B cell (primary cell): Measurements from ENCODE around the gene ZNF594. TPM values are rescaled to one million over a fixed set of nuclear protein-coding genes. Genes with fewer than 3 reads are reported as not detected.

Source experiments
- ATAC-seq: fragments of 200-7000 bp; cut with Tn5 transposase; one replicate; pipeline ENCODE4 v1.10.0; 2021; ENCODE audit warnings: low read depth, mild to moderate bottlenecking, moderate number of reproducible peaks, moderate library complexity
- CTCF ChIA-PET: fragments of 350-600 bp; sonication (Branson Sonifier 250); formaldehyde crosslinking; loops from one replicate; lab custom pipeline; 2021; ENCODE audit warnings: antibody characterized with exemption, inconsistent platforms; lab: Charles Lee
- POLR2A ChIA-PET: fragments of 350-600 bp; sonication (Branson Sonifier 250); formaldehyde crosslinking; loops from one replicate; lab custom pipeline; 2021; ENCODE audit warnings: antibody characterized with exemption; lab: Charles Lee
- DNase-seq: peaks from one replicate; pipeline ENCODE4 v3.0.0; 2013
- H2AFZ ChIP-seq: 2 replicates; pipeline ENCODE4 v1.6.1; 2012; ENCODE audit warnings: mild to moderate bottlenecking, low read depth, low read length; ENCODE audit not compliant: insufficient read depth, poor library complexity, severe bottlenecking
- H3K27ac ChIP-seq, 2 donors: 1 replicate in 1 of 2; 2 replicates in 1 of 2; pipeline ENCODE4 v1.5.1; 2012 to 2013; ENCODE audit warnings: low read length in 2 of 2, mild to moderate bottlenecking in 2 of 2, moderate library complexity in 1 of 2
- H3K27me3 ChIP-seq, 4 experiments: fragments of 200-600 bp in 1 of 4; sonication (generic) in 1 of 4; replicated peaks in 1 of 4; 1 replicate in 2 of 4; 2 replicates in 2 of 4; pipeline versions ENCODE4 v1.6.1 to v1.7.0; 2013 to 2016; ENCODE audit warnings: low read length in 3 of 4, mild to moderate bottlenecking in 2 of 4, mixed read lengths in 1 of 4, moderate library complexity in 1 of 4; ENCODE audit not compliant: insufficient read depth in 4 of 4, control insufficient read depth in 3 of 4; ENCODE audit errors: control extremely low read depth in 1 of 4
- H3K36me3 ChIP-seq, 2 experiments: replicated peaks in 1 of 2; 1 replicate in 1 of 2; 2 replicates in 1 of 2; pipeline versions ENCODE4 v1.6.1 to v1.7.1; 2013; ENCODE audit warnings: low read length in 1 of 2; ENCODE audit not compliant: insufficient read depth in 2 of 2, control insufficient read depth in 1 of 2; ENCODE audit errors: control extremely low read depth in 1 of 2, extremely low read depth in 1 of 2
- H3K4me1 ChIP-seq, 2 donors: fragments of 200-600 bp in 1 of 2; sonication (generic) in 1 of 2; 1 replicate in 1 of 2; 2 replicates in 1 of 2; pipeline versions ENCODE4 v1.5.1 to v1.6.1; 2013 to 2017; ENCODE audit warnings: low read length in 2 of 2; ENCODE audit not compliant: control insufficient read depth in 2 of 2, insufficient read depth in 2 of 2
- H3K4me2 ChIP-seq: replicated peaks from 2 replicates; pipeline ENCODE3; 2012; ENCODE audit warnings: mild to moderate bottlenecking, low read depth, low read length; ENCODE audit not compliant: poor library complexity, severe bottlenecking
- H3K4me3 ChIP-seq, 5 experiments: fragments of 200-600 bp in 1 of 5; sonication (generic) in 1 of 5; 1 replicate in 3 of 5; 2 replicates in 2 of 5; pipeline versions ENCODE4 v1.5.1 to v1.7.0; 2011 to 2016; ENCODE audit warnings: low read length in 4 of 5, mild to moderate bottlenecking in 4 of 5, low read depth in 2 of 5, control low read depth in 1 of 5, moderate library complexity in 1 of 5; ENCODE audit not compliant: insufficient read depth in 1 of 5; ENCODE audit errors: control extremely low read depth in 1 of 5, extremely low read depth in 1 of 5
- H3K79me2 ChIP-seq: fragments of 200-600 bp; sonication (generic); one replicate; pipeline ENCODE4 v1.6.0; 2016; ENCODE audit warnings: low read length; ENCODE audit not compliant: control insufficient read depth, insufficient read depth
- H3K9ac ChIP-seq: fragments of 200-600 bp; sonication (generic); 2 replicates; pipeline ENCODE4 v1.6.1; 2017; ENCODE audit warnings: mild to moderate bottlenecking, low read length, moderate library complexity
- H3K9me3 ChIP-seq, 3 donors: one replicate each; pipeline versions ENCODE4 v1.6.1 to v1.7.1; 2013; ENCODE audit warnings: low read length in 2 of 3; ENCODE audit not compliant: control insufficient read depth in 2 of 3, insufficient read depth in 1 of 3; ENCODE audit errors: control extremely low read depth in 1 of 3
- H4K20me1 ChIP-seq: 2 replicates; pipeline ENCODE4 v1.6.0; 2012; ENCODE audit warnings: mild to moderate bottlenecking, low read length; ENCODE audit not compliant: insufficient read depth, control insufficient read depth, poor library complexity, severe bottlenecking
- H3K27ac Mint-ChIP-seq: one replicate; pipeline ENCODE4 v1.8.0; 2021; ENCODE audit warnings: mixed read lengths
- H3K27me3 Mint-ChIP-seq: one replicate; pipeline ENCODE4 v1.8.0; 2021; ENCODE audit warnings: mixed read lengths
- H3K4me1 Mint-ChIP-seq: one replicate; pipeline ENCODE4 v1.8.0; 2021; ENCODE audit warnings: mixed read lengths
- H3K4me3 Mint-ChIP-seq: one replicate; pipeline ENCODE4 v1.8.0; 2021; ENCODE audit warnings: mixed read lengths
- H3K9me3 Mint-ChIP-seq: one replicate; pipeline ENCODE4 v1.8.0; 2022; ENCODE audit warnings: mixed read lengths; ENCODE audit not compliant: insufficient read depth
- CTCF ChIP-seq: fragments of 200-600 bp; IDR thresholded peaks from one replicate; pipeline ENCODE4 v1.8.0; 2022; ENCODE audit warnings: antibody characterized with exemption, mild to moderate bottlenecking
- EZH2 ChIP-seq: IDR thresholded peaks from 2 replicates; pipeline ENCODE4 v1.6.1; 2012; ENCODE audit warnings: borderline replicate concordance, low read depth, mild to moderate bottlenecking, moderate library complexity, low read length; ENCODE audit not compliant: insufficient read depth, poor library complexity, severe bottlenecking
- WGBS: methylation state at CpG from one replicate; pipeline ENCODE4 v1.1.5; 2013; ENCODE audit warnings: missing lambda C conversion rate; ENCODE audit not compliant: insufficient coverage; 5-methylcytosine and 5-hydroxymethylcytosine counted together
- intact Hi-C: fragments of 100-400 bp; cut with micrococcal nuclease; formaldehyde crosslinking; loops from one replicate; pipeline ENCODE4 v1.10.0; 2022
- polyA plus RNA-seq: library from polyadenylated mRNA; depleted of rRNA; stranded (reverse); fragments of >200 nt; gene quantifications from 2 replicates; pipeline ENCODE4 v1.2.3, GENCODE V29; 2012
- total RNA-seq, 2 donors: library from RNA; stranded (reverse); fragments of 120-200 nt in 1 of 2; gene quantifications; 1 replicate in 1 of 2; 2 replicates in 1 of 2; pipeline versions ENCODE4 v1.2.3 to v1.2.4, GENCODE V29; 2013 to 2022

The ZNF594 gene
- total and polyA plus RNA-seq, 2 donors (not counting 1 experiment from before 2014, with no cell fraction given): 5.9 to 38.9 TPM

GRCh38 chr17:5238333-5238732 is 46.7 kb upstream of the ZNF594 start:
- POLR2A ChIA-PET: interaction anchor here (0.7 to 5.9 kb wide), 6 partner anchors 11 to 69 kb away, joined by 3 to 39 read pairs (median 3); no protein-coding TSS in a partner anchor
- no peak overlapping the region for H3K9ac ChIP-seq
- H3K9me3 ChIP-seq: peaks cover 0 to 10% (median 7%) of the 10 kb centered on the region in 3 donors
- peak overlapping the region; percentile 93 for H3K27ac Mint-ChIP-seq
- TF ChIP-seq EZH2: no peak
- TF ChIP-seq CTCF: no peak
- DNase-seq (peak; percentile 32), ATAC-seq (no peak)
- peak overlapping the region; percentile 49 for H3K4me2 ChIP-seq
- intact Hi-C loops: loop anchor here (5.0 kb wide), 1 partner anchor 126 kb away; the partner anchor contains the start of gene ZNF232
- CTCF ChIA-PET: interaction anchor here (0.7 to 18.3 kb wide), 10 partner anchors 11 to 69 kb away, joined by 3 to 303 read pairs (median 6); partner anchors contain the start of gene ZNF594
- H3K4me3 ChIP-seq: no peak overlapping the region
- H3K36me3 ChIP-seq: peaks cover 0 to 3% of the 10 kb centered on the region in 2 experiments
- H3K27me3 ChIP-seq: no peaks in the 10 kb centered on the region
- 36% methylated on average over 1 of the region's 4 CpGs for WGBS
- no peaks in the 10 kb centered on the region for H3K27me3 Mint-ChIP-seq
- peak overlapping the region; percentile 72 to 80 for H3K27ac ChIP-seq
- peak overlapping the region; percentile 0 for H2AFZ ChIP-seq
- H4K20me1 ChIP-seq: no peaks in the 10 kb centered on the region
- H3K79me2 ChIP-seq: peaks cover 45% of the 10 kb centered on the region
- peaks cover 72% of the 10 kb centered on the region for H3K4me1 Mint-ChIP-seq
- H3K4me1 ChIP-seq: peaks cover 71 to 92% of the 10 kb centered on the region in 2 donors
- peak overlapping the region; percentile 45 for H3K4me3 Mint-ChIP-seq
- no peaks in the 10 kb centered on the region for H3K9me3 Mint-ChIP-seq

GRCh38 chr17:5237541-5238016 is 45.9 kb upstream of the ZNF594 start:
- Histone ChIP-seq H3K4me1 (peaks cover 71 to 92% of the 10 kb centered on the region in 2 donors), H3K27ac (peak overlapping the region; percentile 72 to 80), H3K9ac (no peak overlapping the region), H3K36me3 (peaks cover 0 to 3% of the 10 kb centered on the region in 2 experiments), H3K27me3 (no peaks in the 10 kb centered on the region), H3K4me3 (peak overlapping the region in 1 of 5 experiments; percentile 6), H3K9me3 (peaks cover 0 to 10% (median 7%) of the 10 kb centered on the region in 3 donors), H3K4me2 (peak overlapping the region; percentile 49), H4K20me1 (no peaks in the 10 kb centered on the region), H2AFZ (peak overlapping the region; percentile 23), H3K79me2 (peaks cover 53% of the 10 kb centered on the region)
- WGBS: 0% methylated on average over 2 of the region's 6 CpGs
- Mint-ChIP-seq H3K27ac (peak overlapping the region; percentile 90), H3K4me1 (peaks cover 73% of the 10 kb centered on the region), H3K27me3 (no peaks in the 10 kb centered on the region), H3K9me3 (no peaks in the 10 kb centered on the region), H3K4me3 (peak overlapping the region; percentile 65)
- POLR2A ChIA-PET: interaction anchor here (0.5 to 5.9 kb wide), 8 partner anchors 10 to 70 kb away, joined by 3 to 39 read pairs (median 3); no protein-coding TSS in a partner anchor
- CTCF ChIA-PET: interaction anchor here (0.6 to 18.3 kb wide), 12 partner anchors 11 to 70 kb away, joined by 3 to 303 read pairs (median 5); partner anchors contain the start of gene ZNF594
- intact Hi-C loops: loop anchor here (1.0 to 5.0 kb wide), 3 partner anchors 40 to 125 kb away; partner anchors contain the start of genes ZNF232 and ZNF594
- DNase-seq (peak; percentile 71), ATAC-seq (peak; percentile 20)
- TF ChIP-seq EZH2 (no peak), CTCF (peak; percentile 55)
